GM11168 (cell line): Measurements from ENCODE around the gene STIL.
"Not testable (repeated sequence)": the region's sequence is repeated elsewhere in the genome, so short reads cannot be mapped to it uniquely, and the experiment has no call there.

Experiments used
- in situ Hi-C: fragments of 300-500 bp; cut with MboI; formaldehyde crosslinking; loops from one replicate; pipeline ENCODE4 v1.12.0; 2022; ENCODE audit warnings: low sequenced_read_pairs; ENCODE audit not compliant: unreplicated experiment

Gene STIL

DNA sequence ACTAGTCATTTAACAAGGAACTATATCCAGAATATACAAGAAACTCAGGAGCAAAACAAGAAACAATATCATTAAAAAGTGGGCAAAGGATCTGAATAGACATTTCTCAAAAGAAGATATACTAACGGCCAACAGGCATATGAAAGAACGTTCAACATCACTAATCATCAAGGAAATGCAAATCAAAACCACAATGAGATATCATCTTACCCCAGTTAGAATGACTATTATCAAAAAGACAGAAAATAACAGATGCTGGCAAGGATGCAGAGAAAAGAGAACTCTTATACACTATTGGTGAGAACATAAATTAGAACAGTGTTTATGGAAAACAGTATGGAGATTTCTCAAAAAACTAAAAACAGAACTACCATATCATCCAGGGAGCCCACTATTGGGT is 110.4 kb downstream of the STIL start:
- in situ Hi-C loops = not testable (repeated sequence)

DNA sequence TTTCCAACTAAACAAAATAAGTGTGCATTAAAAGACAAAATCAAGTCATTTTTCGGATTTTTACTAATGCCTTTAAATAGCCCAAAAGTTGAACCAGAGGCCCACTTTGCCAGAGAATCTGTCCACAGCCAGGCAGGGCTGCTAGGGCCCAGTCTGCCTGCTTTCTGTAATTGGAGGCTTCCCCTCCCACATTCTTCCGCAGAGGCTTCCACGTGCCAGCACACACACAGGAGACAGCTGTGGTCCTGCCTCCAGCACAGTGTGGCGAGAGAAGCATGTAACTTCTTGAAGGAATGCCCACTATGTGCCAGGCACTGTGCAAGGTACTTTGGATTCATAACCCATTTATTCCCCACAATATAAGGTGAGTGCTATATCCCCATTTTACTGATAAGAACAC is 112.8 kb downstream of the STIL start:
- in situ Hi-C loops = no loop called here
